Bone marrow (tissue), 2 donors: Measurements from ENCODE around the gene HIP1.
"Not testable (repeated sequence)": the region's sequence is repeated elsewhere in the genome, so short reads cannot be mapped to it uniquely, and the experiment has no call there.

Source experiments
- DNase-seq, 2 donors: peaks; one replicate each; lab custom pipeline; 2025; lab: John Stamatoyannopoulos, UW

Gene HIP1

DNA sequence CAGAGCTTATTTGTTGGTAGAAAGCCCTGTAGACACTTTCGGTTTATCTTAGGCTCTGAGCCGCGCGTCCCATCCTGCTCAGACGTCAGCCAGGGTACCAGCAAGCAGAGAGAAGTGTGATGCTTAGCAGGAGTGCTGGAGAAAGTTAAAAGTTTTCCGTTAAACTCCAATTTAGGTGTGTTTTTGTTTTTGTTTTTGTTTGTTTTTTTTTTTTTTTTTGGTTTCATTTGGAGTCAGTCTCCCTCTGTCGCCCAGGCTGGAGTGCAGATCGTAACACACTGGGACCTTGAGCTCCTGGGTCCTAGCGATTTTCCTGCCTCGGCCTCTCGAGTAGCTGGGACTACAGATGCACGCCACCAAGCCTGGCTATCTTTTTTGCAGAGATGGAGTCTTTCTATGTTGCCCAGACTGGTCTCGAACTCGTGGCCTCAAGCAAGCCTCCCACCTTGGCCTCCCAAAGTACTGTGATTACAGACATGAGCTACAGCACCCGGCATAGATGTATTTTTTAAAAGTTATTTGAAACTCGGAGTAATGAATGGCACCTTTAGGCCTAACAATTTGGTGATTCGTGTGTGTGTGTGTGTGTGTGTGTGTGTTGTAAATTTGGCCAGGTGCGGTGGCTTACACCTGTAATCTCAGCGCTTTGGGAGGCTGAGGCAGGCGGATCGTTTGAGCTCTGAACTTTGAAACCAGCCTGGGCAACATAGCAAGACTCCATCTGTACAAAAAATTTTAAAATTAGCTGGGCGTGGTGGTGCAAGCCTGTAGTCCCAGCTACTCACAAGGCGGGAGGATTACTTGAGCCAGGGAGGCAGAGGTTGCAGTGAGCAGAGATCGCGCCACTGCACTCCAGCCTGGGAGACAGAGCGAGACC is 1.3 kb upstream of the HIP1 start:
- DNase-seq: no peak

DNA sequence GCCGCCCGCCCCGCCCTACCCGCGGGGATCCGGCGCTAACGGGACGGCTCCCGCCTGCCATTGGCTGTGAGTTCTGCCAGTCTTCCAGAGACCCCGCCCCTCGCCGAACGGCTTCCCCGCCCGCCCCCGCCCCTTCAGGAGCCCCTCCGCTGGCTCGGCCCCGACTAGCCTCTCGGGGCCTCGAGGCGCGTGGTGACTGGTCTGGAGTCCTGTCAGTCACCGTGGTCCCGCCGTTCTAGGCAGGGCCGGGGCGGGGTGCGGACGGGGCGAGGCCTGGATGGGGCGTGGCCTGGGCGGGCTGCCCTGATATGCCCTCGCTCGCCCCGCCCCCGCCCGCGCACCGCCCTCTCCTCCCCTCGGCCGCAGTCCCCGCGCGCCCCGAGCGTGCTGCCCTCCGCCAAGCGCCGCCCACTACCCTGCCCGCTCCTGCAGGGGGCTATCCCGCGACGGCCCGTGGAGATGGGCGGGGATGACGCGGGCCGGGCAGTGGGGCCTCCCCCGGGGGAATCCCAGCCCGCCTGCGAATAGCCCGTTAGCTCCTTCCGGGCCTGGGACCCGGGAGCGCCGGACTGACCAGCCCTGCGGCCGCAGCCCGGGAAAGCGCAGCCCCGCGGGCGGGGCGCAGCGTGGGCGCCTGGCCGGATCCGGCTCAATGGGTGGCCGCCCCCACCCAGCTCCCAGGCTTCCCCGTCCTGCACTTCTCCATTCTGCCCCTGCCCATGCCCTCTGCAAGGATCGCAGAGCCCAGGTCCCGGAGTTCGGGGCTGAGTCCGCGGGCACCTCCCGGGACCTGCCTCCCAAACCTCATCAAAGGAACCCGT is 444 bp upstream of the HIP1 start:
- DNase-seq: peak; percentile 96 to 98

DNA sequence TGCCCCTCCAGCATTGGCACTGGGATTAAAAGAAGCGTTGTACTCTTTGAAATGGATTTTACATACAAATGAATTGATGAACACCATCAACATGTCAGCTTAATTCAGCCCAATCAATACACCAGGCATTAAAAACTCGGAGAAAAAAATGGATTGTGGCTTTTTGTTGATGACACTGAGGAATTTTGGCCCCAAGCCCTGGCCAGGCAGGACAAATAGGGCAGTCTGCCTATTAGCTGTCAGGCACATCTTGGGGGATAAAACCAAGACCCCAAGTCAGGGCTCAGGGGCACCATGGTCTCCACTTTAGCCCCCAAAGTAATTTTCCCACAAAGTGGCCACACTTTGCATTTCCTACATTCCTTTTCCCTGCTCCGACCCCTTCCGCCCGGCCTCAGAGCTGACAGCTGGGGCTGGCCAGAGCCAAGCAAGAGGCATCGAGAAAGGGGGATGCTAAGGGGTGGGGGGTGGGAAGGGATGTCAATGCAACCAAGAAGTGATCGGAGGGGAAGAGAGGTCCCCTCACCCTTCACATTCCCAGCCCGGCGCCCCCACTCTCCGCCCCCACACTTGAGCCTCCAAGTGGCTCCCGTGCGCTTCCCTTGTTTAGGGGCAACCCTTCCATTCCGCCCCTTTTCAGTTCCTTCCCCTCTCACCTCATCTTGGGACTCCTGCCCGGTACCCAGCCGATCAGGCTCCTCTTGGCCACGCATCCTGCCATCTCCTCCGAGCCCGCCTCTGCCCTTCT is 711 bp downstream of the HIP1 start:
- peak in 1 of 2 donors; percentile 42 for DNase-seq

DNA sequence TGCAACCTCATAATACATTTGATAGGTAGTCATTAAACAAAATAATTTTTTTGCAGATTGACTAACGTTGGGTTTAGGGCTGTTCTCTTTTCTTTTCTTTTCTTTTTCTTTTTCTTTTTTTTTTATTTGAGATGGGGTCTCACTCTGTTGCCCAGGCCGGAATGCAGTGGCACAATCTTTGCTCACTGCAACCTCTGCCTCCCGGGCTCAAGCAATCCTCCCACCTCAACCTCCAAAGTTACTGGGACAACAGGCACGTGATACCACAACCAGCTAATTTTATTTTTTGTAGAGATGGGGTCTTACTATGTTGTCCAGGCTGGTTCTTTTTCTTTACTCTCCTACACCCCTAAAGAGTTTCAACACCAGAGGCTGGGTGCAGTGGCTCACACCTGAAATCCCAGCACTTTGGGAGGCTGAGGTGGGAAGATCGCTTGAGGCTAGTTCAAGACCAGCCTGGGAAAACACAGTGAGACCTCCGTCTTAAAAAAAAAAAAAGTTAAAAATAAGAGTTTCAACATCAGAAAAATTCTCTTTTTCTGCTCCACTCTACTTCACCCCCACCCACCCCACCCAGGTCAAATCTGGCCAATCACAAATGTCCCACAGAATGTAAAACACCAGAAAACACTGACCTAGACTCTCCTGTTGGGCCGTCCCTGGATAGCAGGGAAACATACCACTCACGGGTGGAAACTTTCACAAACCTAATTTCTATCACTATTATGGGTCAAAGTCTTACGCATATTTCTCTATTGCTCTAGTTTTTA is 3.0 kb downstream of the HIP1 start:
- no peak for DNase-seq

DNA sequence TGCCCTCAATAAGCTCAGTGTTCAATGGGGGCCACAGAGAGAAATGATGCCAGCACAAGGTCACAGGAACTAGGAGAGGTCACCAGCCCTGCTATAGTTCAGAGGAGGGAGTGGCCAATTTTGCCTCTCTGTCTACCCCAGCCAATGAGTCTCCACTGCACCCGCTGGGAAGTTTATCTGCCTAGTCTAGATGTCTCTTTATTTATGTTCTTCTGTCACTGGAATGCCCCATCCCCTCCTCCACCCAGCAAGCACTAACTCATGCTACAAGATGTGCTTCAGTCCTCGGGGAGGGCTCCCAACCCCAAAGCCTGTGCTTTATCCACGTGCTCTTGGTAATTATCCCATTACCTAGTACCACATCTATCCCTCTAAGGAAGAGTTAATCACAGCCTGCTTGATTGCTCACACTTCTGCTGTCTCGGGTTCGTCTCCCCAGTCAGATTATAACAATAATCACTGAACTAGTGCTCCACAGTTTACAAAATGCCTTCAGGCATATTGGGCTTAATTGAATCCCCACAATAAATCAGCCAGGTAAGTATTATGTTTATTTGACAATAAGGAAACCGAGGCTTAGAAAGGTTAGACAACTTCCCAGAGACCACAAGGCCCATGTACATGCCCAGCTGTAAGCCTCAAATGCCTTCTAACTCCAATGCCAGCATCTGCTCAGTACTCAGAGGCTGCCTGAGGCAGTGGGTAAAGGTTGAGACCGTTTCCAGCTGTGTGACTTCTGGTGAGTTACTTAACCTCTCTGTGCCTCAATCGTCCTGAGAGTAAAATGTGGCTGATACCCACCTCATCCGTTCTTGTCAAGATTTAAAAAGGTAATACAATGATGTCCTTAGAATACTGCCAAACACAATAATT is 3.9 kb downstream of the HIP1 start:
- DNase-seq: no peak

DNA sequence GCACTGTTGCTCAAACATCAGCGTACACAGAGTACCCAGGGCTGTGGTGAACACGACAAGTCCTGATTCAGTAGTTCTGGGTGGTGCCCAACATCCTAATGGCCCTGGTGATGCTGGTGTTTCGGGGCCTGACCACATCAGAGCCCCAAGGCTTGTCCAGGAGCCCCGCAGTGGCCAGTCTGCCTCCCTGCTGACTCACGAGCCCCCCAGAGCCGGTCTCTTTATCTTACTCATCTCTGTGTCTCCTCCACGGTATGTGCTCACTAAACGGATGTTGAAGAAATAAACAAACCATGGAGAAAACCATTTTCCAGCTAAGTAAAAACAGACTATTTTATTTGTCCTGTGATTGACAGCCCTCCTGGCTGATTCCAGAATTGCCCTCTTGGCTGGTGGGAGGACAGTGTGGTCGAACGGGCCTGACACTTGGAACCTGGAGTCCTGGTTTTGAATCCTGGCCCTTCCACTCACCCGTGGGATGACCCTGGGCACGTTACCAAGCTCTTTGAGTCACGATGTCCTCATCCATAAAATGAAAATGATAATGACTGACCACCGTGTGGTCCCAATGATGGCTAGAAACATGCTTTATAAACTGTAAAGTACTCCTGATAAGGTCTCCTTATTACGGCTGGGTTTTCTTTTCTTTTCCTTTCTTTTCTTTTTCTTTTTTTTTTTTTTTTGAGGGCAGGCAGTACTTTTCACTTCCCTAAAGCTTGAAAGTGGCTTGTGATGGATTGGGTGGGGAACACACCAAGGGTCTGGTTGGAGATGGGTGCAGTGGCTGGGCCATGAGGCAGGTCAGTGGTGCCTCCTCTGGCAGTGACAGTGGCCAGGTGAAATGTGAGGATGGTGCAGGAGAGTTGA is 5.7 kb downstream of the HIP1 start:
- DNase-seq: no peak

DNA sequence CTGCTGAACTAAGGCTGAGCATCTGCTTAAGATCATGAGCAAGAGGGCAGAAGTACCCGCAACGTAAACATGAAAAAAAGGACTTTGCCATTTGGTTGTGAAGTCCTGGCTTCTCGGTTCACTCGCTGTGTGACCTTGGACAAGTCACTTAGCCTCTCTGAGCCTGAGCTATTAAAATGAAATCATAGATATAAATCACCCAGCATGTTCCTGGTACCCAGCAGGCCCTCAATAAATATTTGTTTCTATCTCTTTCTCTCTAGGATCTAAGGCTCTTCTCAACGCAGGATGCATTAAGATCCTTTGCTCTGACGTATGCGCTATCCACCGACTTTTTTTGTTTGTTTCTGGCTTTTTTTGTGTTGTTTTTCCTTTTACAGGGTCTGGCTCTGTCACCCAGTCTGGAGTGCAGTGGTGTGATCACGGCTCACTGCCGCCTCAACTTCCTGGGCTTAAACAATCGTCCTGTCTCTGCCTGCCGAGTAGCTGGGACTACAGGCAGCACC is 6.7 kb downstream of the HIP1 start:
- no peak for DNase-seq

DNA sequence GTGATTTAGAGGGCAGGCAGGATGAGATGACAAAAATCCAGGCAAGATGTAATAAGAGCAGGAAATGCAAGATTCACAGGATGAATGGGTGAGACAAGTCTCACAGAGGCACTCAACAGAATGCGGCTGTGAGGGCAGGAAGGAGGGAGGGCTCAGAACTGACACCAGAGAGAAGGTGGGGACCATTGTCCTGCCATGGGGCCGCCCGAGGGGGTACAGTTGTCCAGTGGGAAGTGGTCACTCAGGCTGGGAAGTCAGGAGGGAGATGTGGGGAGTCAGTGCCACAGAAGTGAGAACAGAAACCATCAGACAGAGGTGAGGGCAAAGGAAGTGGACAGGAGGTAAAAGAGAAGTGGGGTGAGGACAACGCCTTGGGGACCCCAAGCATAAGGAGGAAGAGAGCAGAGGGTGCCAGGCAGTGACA is 8.9 kb downstream of the HIP1 start:
- DNase-seq: no peak

DNA sequence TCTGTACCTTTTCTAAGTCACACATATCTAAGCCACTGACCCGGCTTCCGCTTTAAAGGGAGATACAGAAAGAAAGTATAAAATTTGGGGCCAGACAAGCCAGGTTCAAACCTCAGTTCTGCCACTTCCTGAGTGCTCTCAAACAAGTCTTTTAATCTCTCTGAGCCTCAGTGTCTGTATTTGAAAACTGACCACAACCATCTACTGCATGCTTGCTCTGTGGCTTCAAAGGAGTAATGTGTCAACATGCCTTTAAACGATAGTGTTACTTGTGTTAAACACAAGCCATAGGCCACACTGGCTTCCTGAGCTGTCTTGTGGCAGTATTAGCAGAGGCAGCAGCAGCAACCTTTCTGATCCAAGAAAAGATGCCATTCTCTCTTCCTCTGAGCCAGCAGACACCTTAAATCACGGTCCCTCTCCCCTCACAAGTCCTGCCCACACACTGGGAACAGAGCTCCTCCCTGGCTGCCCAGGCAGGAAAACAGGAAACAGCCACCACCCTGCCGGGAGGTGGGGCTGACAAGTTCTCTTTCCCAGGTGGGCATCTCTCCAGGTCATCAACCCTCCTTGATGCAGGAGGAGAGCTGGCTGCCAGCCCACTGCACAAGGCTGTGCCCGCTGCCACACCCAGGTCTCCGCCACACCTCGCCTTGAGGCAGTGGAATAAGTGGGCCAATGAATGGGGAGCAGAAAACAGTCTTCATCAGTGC is 10.7 kb downstream of the HIP1 start:
- no peak for DNase-seq

DNA sequence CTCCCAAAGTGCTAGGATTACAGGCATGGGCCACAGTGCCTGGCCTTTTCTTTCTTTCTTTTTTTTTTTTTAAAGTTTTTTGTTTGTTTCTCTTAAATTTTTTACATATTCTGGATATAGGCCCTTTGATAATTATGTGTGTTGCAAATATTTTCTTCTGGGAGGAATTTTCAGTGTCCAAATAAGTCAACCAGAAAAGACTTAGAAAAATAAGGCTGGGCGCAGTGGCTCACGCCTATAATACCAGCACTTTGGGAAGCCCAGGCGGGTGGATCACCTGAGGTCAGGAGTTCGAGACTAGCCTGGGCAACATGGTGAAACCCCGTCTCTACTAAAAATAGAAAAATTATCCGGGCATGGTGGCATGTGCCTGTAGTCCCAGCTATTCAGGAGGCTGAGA is 11.4 kb downstream of the HIP1 start:
- DNase-seq: not testable (repeated sequence)

DNA sequence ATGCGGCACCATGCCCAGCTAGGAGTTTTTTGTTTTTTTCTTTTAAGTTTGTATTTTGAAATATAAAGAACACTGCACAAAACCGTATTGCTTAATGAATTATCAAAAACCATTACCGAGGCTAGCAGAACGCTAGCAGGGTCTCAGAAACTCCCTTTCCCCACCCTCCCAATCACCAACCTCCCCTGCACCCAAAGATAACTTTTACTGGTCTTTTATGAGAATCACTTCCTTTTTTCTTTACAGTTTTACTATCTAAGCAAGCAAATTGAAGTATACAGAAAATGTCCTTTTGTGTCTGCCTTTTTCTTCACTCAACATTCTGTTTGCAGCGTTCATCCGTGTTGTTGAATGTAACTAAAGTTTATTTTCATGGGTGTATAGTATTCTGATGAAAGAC is 13.4 kb downstream of the HIP1 start:
- DNase-seq: no peak

DNA sequence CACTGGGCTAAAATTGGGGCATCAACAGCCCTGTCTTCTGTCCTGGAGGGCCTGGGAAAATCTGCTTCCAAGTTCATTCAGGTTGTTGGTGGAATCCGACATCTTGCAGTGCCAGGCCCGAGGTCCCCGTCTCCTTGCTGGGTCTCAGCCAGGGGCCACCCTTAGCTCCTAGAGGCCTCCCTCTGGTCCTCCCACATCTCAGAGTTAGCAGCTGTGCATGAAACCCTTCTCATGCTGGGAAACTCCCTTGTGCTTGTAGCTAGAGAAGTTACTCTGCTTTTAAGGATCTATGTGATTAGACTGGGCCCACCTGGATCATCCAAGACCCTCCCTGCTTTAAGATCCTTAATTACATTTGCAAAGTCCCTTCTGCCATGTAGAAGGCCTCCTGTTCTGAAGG is 15.3 kb downstream of the HIP1 start:
- DNase-seq: no peak

DNA sequence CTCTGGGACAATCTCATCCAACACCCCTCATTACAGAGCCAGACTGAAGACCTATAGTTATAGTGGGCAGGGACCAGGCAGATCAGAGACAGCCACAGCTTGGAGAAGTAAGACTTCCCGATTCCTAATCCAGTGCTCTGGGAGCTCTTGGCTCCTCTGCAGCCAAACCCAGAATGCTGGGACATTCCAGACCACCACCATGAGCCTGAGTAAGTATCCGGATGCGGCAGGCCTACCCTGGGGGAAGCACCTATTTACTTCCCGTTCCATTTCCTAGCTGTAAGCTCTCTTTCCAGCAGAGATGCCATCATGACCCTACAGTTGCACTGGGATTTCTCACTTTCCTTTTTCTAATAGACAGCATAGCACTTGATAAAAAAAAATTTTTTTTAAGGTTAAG is 16.4 kb downstream of the HIP1 start:
- no peak for DNase-seq

DNA sequence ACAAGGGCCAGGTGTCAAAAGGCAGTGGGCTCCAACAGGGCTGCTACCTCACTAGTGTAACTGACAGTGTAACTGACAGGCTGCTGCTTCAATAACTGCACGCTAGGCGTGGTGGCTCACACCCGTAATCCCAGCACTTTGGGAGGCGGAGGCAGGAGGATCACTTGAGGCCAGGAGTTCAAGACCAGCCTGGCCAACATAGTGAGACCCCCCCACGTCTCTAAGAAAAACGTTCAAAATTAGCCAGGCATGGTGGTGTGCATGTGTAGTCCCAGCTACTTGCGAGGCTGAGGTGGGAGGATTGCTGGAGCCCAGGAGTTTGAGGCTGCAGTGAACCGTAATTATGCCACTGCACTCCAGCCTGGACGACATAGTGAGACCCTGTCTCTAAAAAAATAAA is 16.8 kb downstream of the HIP1 start:
- not testable (repeated sequence) for DNase-seq

DNA sequence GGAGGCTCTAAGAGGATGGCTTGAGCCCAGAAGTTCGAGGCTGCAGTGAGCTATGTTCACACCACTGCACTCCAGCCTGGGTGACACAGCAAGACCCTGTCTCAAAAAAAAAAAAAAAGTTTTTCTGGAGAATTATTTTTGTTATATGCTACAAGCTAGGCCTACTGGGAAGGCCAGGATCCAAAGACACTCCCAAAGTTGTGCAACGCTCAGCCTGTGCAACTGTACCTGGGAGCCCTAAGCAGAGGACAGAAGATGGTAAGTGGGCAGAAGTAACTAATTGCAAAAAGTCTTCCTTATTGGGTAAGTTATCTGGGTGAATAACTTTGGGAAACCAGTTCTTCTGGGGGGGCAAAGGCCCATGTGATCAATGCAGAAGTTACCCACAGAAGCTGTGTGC is 17.3 kb downstream of the HIP1 start:
- no peak for DNase-seq

DNA sequence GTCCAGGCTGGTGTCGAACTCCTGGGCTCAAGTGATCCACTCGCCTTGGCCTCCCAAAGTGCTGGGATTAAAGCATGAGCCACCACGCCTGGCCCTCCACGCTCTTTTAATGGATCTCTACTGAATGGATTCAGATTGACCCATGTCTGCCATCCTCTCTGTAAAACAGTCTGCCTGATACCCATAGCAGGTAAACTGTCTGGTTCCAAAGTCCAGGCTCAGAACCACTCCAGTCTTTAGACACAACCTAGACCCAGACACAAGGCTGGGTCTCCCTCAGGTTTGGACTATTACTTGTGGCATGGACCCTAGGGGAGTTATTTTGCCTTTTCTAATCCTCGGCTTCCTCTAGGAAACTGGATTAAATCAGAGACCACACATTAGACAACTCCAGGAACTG is 19.1 kb downstream of the HIP1 start:
- no peak for DNase-seq

DNA sequence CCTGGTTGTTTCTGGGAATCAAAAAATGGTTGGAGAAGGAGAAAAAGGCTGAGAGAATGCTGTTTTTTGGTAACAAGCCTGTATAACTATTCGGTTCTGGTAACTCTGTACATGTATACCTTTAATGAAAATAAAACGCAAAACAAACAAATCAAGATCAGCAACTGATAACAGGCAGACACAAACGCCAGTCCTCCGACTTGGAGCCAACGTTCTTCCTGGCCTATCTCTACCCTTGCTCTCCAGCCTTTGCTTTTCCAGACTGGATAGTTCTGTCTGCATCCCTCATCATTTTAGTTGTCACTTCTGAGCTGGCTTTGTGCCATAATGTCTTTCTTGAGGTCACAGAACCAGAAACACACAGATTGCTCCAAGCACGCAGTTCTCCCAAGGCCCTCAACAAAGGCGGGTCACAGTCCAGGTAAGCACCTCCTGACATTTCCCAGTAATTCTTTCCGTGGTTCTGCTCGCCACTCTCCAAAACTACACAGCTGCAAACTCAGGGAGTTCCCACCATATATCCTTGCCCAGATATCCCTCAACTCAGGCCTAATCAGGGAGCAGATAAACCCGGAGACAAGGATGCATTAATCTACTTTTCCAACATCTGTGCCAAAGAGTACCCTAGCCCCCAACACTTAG is 20.2 kb downstream of the HIP1 start:
- no peak for DNase-seq

DNA sequence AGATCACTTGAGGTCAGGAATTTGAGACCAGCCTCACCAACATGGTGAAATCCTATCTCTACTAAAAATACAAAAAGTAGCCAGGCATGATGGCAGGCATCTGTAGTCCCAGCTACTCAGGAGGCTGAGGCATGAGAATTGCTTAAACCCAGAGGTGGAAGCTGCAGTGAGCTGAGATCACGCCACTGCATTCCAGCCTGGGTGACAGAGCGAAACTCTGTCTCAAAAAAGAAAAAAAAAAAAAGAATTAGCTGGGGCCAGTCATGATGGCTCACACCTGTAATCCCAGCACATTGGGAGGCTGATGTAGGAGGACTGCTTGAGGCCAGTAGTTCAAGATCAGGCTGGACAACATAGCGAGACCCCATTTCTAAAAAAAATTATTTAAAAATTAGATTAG is 21.0 kb downstream of the HIP1 start:
- not testable (repeated sequence) for DNase-seq
